Left forelimb (tissue), 1 donor: Measurements from ENCODE around the gene PTCHD1.

Source experiments
- DNase-seq: peaks from one replicate; pipeline ENCODE4 v3.0.0-alpha.2; 2018; ENCODE audit warnings: low spot score

PTCHD1 gene

DNA sequence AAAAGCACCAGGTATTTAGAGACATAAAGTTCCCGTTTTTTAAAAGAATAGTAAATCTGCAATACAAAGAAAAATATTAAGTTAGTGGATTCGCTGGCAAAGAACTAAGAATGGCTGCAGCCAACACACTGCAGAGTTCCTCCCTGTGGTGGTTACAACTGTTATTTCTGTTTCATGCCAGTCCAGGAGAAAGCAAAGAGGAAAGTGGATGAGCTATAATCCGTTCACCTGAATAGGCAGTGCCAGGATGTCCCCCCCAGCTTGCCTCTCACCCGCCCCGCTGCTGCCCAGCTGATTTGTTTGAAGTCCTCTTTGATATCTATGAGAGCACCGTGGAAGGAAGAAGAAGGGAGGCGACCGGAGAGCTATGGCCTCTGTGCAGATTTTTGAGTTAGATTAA is 63.9 kb downstream of the PTCHD1 start:
- DNase-seq = no peak

DNA sequence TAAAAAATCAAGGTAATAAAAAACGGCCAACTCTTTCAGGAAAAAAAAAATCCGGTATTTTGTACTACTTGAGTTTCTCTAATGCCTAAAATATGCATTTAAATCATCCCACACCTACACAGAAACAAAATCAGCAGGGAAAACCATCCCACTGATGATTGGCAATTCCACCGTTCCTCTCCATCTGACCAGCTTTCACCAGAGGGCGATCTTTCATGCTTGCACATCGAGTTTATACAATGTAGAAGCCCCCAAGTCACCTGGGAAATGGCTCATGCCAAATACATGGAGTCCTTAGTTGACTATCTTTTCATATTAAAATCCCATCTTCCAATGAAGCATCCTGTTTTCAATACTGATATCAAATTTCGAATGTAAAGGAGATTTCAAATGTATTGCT is 69.2 kb downstream of the PTCHD1 start:
- DNase-seq = no peak

DNA sequence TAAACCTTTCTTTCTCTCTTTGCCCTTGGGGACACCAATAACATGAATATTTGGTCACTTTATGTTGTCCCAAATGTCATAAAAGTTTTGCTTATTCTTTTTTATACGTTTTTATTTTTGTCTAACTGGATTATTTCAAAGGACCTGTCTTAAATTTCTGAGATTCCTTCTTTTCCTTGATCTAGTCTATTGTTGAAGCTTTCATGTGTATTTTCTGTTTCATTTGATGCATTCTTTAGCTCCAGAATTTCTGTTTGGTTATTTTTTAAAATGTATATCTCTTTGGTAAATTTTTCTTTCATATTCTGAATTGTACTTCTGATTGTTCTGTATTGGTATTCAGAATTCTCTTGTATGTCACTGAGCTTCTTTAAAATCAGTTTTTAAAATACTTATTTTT is 88.3 kb downstream of the PTCHD1 start:
- DNase-seq = no peak

DNA sequence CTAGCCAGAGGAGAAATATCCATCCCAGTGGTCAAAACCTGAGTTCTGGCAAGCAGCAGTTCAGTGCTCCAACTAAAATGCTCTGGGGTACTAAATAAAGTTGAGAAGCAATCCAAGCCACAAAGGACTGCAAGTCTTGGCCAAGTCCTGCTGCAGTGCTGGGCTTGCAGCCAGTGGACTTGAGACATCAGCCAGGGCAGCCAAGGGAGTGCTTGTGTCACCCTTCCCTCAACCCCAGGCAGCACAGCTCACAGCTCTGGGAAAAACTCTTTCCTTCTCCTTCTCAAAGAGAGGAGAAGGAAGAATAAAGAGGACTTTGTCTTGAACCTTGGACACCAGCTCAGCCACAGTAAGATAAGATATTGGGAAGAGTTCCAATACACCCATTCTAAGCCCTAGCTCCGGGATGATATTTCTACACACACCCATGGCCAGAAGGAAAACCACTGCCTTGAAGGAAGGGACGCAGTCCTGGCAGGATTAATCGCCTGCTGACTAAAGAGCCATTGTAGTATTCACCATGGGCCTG is 99.8 kb downstream of the PTCHD1 start:
- peak; percentile 67 for DNase-seq

- DNase-seq = no peak
Measured at GRCh38 chrX:23435108-23435507, 100.5 kb downstream of the PTCHD1 start.

DNA sequence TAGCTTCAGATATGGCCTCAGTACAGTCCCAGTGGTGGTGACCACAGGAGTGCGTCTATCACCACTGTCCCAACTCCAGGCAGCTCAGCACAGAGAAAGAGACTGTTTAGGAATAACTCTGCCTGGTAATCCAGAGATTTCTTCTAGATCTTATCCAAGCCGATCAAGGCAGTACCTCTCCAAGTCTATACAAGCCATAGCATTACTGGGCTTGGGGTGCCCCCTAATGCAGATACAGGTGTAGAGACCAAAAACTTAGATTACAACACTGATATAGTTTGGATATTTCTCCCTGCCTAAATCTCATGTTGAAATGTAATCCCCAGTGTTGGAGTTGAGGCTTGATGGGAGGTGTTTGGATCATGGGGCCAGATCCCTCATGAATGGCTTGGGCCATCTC is 100.9 kb downstream of the PTCHD1 start:
- no peak for DNase-seq

DNA sequence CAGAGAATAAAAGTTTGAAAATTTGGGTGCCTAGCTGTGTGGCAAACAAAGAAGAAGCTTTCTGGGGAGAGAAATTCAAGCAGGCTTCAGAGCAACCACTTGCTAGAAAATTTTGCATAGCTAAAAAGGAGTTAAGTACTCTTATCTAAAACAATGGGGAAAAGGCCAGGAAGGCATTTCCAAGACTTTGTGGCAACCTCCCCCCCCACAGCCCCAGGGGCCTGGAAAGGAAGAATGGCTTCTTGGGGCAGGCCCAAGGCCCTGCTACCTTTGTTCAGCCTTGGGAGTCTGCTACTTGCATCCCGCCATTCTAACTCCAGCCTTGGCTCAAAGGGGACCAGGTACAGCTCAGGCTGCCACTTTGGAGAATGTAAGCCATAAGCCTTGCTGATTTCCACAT is 102.2 kb downstream of the PTCHD1 start:
- DNase-seq = no peak

GRCh38 chrX:23451266-23451665 is 116.6 kb downstream of the PTCHD1 start:
- no peak for DNase-seq
